HG02973 (cell line): Measurements from ENCODE around the gene KCNMA1.

Experiments used
- ATAC-seq: cut with Tn5 transposase; IDR thresholded peaks from one replicate; pipeline ENCODE4 v1.9.1; 2021; ENCODE audit warnings: moderate library complexity; ENCODE audit not compliant: unreplicated experiment

The KCNMA1 gene

GRCh38 chr10:77016855-77017254, 620.8 kb downstream of the KCNMA1 start:
- no peak for ATAC-seq

GRCh38 chr10:77016278-77016815, 621.3 kb downstream of the KCNMA1 start:
- ATAC-seq: no peak

- ATAC-seq: no peak
Observed at GRCh38 chr10:77015360-77015759, 622.2 kb downstream of the KCNMA1 start.

GRCh38 chr10:77012812-77013500, 624.7 kb downstream of the KCNMA1 start:
- no peak for ATAC-seq

GRCh38 chr10:77011874-77012811, 625.5 kb downstream of the KCNMA1 start:
- no peak for ATAC-seq

GRCh38 chr10:77010430-77010829, 627.2 kb downstream of the KCNMA1 start:
- ATAC-seq: no peak

GRCh38 chr10:77007834-77008233, 629.8 kb downstream of the KCNMA1 start:
- peak; percentile 85 for ATAC-seq

GRCh38 chr10:77006836-77007511, 630.6 kb downstream of the KCNMA1 start:
- ATAC-seq: no peak

- no peak for ATAC-seq
Observed at GRCh38 chr10:77005871-77006270, 631.7 kb downstream of the KCNMA1 start.

GRCh38 chr10:77004917-77005564, 632.6 kb downstream of the KCNMA1 start:
- no peak for ATAC-seq

- ATAC-seq: no peak
Observed at GRCh38 chr10:77002872-77003271, 634.7 kb downstream of the KCNMA1 start.

- ATAC-seq: no peak
Observed at GRCh38 chr10:77001206-77001605, 636.4 kb downstream of the KCNMA1 start.

GRCh38 chr10:76998451-76998850, 639.2 kb downstream of the KCNMA1 start:
- no peak for ATAC-seq

GRCh38 chr10:76997631-76998030, 640.0 kb downstream of the KCNMA1 start:
- ATAC-seq: no peak

GRCh38 chr10:76995023-76995422, 642.6 kb downstream of the KCNMA1 start:
- no peak for ATAC-seq

- ATAC-seq: no peak
Observed at GRCh38 chr10:76993213-76993612, 644.4 kb downstream of the KCNMA1 start.

- no peak for ATAC-seq
Observed at GRCh38 chr10:76992467-76992866, 645.1 kb downstream of the KCNMA1 start.

- ATAC-seq: no peak
Observed at GRCh38 chr10:76991621-76992020, 646.0 kb downstream of the KCNMA1 start.

GRCh38 chr10:76990561-76990960, 647.0 kb downstream of the KCNMA1 start:
- ATAC-seq: no peak

GRCh38 chr10:76984559-76985443, 652.8 kb downstream of the KCNMA1 start:
- peak; percentile 92 for ATAC-seq
